ENCODE measurements around the gene PDIA2.

DNA sequence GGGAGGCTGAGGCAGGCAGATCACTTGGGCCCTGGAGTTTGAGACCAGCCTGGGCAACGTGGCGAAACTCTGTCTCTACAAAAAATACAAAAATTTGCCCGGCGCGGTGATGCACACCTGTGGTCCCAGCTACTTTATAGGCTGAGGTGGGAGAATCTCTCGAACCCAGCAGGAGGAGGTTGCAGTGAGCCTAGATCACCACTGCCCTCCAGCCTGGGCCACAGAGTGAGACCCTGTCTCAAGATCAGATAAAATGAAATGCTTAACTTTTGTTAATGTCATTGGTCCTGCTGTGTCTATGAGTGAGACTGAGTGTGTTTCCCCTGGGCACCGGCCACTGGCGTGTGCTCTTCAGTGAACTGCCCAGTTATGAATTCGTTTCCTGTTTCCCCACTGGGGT lies 37.9 kb upstream of the PDIA2 start:
- no peak for TF ChIP-seq EZH2phosphoT487 (IDR thresholded peaks at IDR 0.05; ENCODE audit: insufficient read depth, low read depth)
- no peak for TF ChIP-seq EZH2 (IDR thresholded peaks at IDR 0.05; ENCODE audit: insufficient read depth, poor library complexity, severe bottlenecking)

Measured in GM23248 (cell line).